Measurements from ENCODE around the gene ZNF746.

DNA sequence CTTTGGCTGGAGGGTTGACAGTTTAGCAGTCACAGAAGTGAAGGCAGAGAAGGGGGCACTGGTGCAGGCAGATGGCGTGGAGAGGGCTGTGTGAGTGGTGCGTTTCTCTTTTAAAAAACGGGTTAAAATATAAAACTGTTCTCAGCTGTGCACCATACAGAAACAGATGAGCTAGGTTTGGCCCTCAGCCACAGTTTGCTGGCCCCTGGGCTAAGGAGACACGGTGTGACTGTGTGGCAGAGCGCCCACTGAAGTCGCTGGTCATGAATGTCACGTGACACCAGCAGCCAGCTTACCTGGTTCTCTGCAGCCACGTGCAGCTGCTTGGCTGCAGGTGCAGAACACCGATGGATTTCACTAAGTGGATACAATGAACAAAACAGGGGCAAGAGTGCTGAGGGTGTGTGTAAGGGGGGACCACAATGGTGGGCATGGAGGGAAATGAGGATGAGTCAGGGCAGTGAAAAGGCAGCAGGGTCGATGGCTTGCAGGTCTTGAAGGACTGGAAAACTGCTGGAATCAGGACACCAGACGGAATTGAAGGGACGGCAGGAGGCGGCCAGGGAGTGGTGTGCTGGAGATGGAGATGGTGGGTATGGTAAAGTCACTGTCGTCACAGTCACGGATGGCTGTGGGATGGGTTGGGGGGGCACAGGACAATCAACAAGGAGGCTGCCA lies 7.4 kb downstream of the ZNF746 start:
- TF ChIP-seq POLR2A (IDR thresholded peaks at IDR 0.05), result no peak
- TF ChIP-seq, protein P1, sequence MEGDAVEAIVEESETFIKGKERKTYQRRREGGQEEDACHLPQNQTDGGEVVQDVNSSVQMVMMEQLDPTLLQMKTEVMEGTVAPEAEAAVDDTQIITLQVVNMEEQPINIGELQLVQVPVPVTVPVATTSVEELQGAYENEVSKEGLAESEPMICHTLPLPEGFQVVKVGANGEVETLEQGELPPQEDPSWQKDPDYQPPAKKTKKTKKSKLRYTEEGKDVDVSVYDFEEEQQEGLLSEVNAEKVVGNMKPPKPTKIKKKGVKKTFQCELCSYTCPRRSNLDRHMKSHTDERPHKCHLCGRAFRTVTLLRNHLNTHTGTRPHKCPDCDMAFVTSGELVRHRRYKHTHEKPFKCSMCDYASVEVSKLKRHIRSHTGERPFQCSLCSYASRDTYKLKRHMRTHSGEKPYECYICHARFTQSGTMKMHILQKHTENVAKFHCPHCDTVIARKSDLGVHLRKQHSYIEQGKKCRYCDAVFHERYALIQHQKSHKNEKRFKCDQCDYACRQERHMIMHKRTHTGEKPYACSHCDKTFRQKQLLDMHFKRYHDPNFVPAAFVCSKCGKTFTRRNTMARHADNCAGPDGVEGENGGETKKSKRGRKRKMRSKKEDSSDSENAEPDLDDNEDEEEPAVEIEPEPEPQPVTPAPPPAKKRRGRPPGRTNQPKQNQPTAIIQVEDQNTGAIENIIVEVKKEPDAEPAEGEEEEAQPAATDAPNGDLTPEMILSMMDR (IDR thresholded peaks at IDR 0.05), result no peak

Data from breast epithelium (tissue), 3 donors.